HCT116 (cell line): Measurements from ENCODE around the gene CABS1. TPM values are rescaled to one million over a fixed set of nuclear protein-coding genes. Genes with fewer than 3 reads are reported as not detected.

Source experiments
- ATAC-seq: fragments of 200-7000 bp; cut with Tn5 transposase; 2 replicates; pipeline ENCODE4 v1.9.1; 2020; ENCODE audit warnings: mild to moderate bottlenecking, moderate library complexity
- BruUV-seq: library from RNA; stranded (reverse); fragments of 400-500 nt; replicated peaks from 2 replicates; lab custom pipeline; 2021; lab: Mats Ljungman, UMichigan
- CTCF ChIA-PET: fragments of 300-600 bp; sonication (Branson Sonifier 250); formaldehyde crosslinking; loops from one replicate; lab custom pipeline; 2021; ENCODE audit warnings: antibody characterized with exemption; lab: Charles Lee
- POLR2A ChIA-PET: fragments of 300-600, 350-600 bp; sonication (Branson Sonifier 250); formaldehyde crosslinking; loops from one replicate; lab custom pipeline; 2021; ENCODE audit warnings: antibody characterized with exemption; lab: Charles Lee
- RAD21 ChIA-PET, 2 experiments: fragments of 300-600 bp; sonication (Branson Sonifier 250); formaldehyde crosslinking; loops; one replicate each; lab custom pipeline; 2023; ENCODE audit warnings: low total read pairs in 2 of 2; ENCODE audit not compliant: uncharacterized antibody in 2 of 2, unreplicated experiment in 2 of 2, low non-redundant PET in 1 of 2; lab: Charles Lee
- DNase-seq: peaks from one replicate; pipeline ENCODE4 v3.0.0-alpha.2; 2010; ENCODE audit warnings: low read depth, low spot score
- H2AFZ ChIP-seq: fragments of 200-600 bp; shearing (Covaris generic), sonication (generic); 2 replicates; pipeline ENCODE4 v1.6.1; 2017; ENCODE audit warnings: low read depth, mixed run types, mixed read lengths, antibody characterized with exemption, low read length; ENCODE audit not compliant: poor library complexity, severe bottlenecking
- H3K27ac ChIP-seq: 2 replicates; pipeline ENCODE4 v1.5.1; 2012; ENCODE audit warnings: low read depth, low read length
- H3K27me3 ChIP-seq: fragments of 200-600 bp; sonication (generic); 2 replicates; pipeline ENCODE4 v1.6.1; 2016; ENCODE audit warnings: mixed run types, low read length, mixed read lengths; ENCODE audit not compliant: insufficient read depth
- H3K36me3 ChIP-seq, 2 experiments: fragments of 200-500 bp in 1 of 2; fragments of 200-600 bp in 1 of 2; sonication (Bioruptor generic) in 1 of 2; sonication (generic) in 1 of 2; 2 replicates each; pipeline versions ENCODE4 v1.5.1 to v1.6.1; 2014 to 2016; ENCODE audit warnings: low read length in 2 of 2, inconsistent platforms in 1 of 2, mixed read lengths in 1 of 2, mixed run types in 1 of 2; ENCODE audit not compliant: insufficient read depth in 2 of 2, control insufficient read depth in 1 of 2
- H3K4me1 ChIP-seq, 2 experiments: fragments of 200-600 bp in 1 of 2; sonication (generic) in 1 of 2; 2 replicates each; pipeline versions ENCODE4 v1.5.1 to v1.6.1; 2012 to 2017; ENCODE audit warnings: low read length in 2 of 2, inconsistent platforms in 1 of 2, mild to moderate bottlenecking in 1 of 2, mixed read lengths in 1 of 2, mixed run types in 1 of 2, moderate library complexity in 1 of 2; ENCODE audit not compliant: insufficient read depth in 2 of 2, control insufficient read depth in 1 of 2
- H3K4me2 ChIP-seq: fragments of 200-600 bp; sonication (generic); 2 replicates; pipeline ENCODE4 v1.6.1; 2017; ENCODE audit warnings: mixed run types, low read length, mixed read lengths
- H3K4me3 ChIP-seq, 2 experiments: fragments of 200-600 bp in 1 of 2; sonication (generic) in 1 of 2; replicated peaks in 1 of 2; 2 replicates each; pipeline ENCODE4 v1.5.1; 2011 to 2016; ENCODE audit warnings: low read length in 2 of 2, control low read depth in 1 of 2, low read depth in 1 of 2, mild to moderate bottlenecking in 1 of 2, mixed read lengths in 1 of 2, mixed run types in 1 of 2
- H3K79me2 ChIP-seq: fragments of 200-600 bp; sonication (generic); 2 replicates; pipeline ENCODE4 v1.6.1; 2017; ENCODE audit warnings: mild to moderate bottlenecking, mixed run types, low read length, moderate library complexity, mixed read lengths; ENCODE audit not compliant: insufficient read depth
- H3K9ac ChIP-seq: fragments of 200-600 bp; sonication (generic); 2 replicates; pipeline ENCODE4 v1.6.1; 2016; ENCODE audit warnings: low read length, mixed read lengths
- H3K9me2 ChIP-seq: fragments of 200-600 bp; sonication (generic), shearing (Covaris generic); 2 replicates; pipeline ENCODE4 v1.6.1; 2017; ENCODE audit warnings: mixed run types, mild to moderate bottlenecking, moderate library complexity; ENCODE audit not compliant: insufficient read depth
- H3K9me3 ChIP-seq, 2 experiments: fragments of 200-500 bp in 1 of 2; fragments of 200-600 bp in 1 of 2; sonication (Bioruptor generic) in 1 of 2; sonication (generic) in 1 of 2; 2 replicates each; pipeline ENCODE4 v1.6.1; 2014 to 2017; ENCODE audit warnings: low read length in 2 of 2, mixed read lengths in 2 of 2, inconsistent platforms in 1 of 2, low read depth in 1 of 2, mild to moderate bottlenecking in 1 of 2, mixed run types in 1 of 2, moderate library complexity in 1 of 2; ENCODE audit not compliant: control insufficient read depth in 1 of 2, insufficient read depth in 1 of 2
- H4K20me1 ChIP-seq: fragments of 200-600 bp; sonication (generic), shearing (Covaris generic); 2 replicates; pipeline ENCODE4 v1.6.1; 2017; ENCODE audit warnings: mixed run types, mild to moderate bottlenecking, moderate library complexity; ENCODE audit not compliant: insufficient read depth
- POLR2A ChIP-seq: IDR thresholded peaks from 2 replicates; pipeline ENCODE4 v1.7.0; 2011; ENCODE audit warnings: borderline replicate concordance; ENCODE audit not compliant: insufficient read depth, insufficient read length; ENCODE audit errors: extremely low read depth
- SRF ChIP-seq: IDR thresholded peaks from 2 replicates; pipeline ENCODE4 v1.6.1; 2012; ENCODE audit warnings: low read depth
- ZFX ChIP-seq: fragments of 450-650 bp; IDR thresholded peaks from 2 replicates; pipeline ENCODE4 v1.6.1; 2017
- intact Hi-C: fragments of 100-400 bp; cut with micrococcal nuclease; formaldehyde crosslinking; loops from 2 replicates; pipeline ENCODE4 v1.10.0; 2022
- total RNA-seq: library from RNA; stranded (reverse); gene quantifications from one replicate; pipeline ENCODE4 v1.2.1, GENCODE V29; 2021; ENCODE audit not compliant: unreplicated experiment
- TF ChIP-seq, protein P1 (sequence below), 3 experiments: fragments of 200-600 bp in 1 of 3; sonication (generic) in 1 of 3; IDR thresholded peaks in 2 of 3; conservative IDR thresholded peaks in 1 of 3; 2 replicates each; pipeline ENCODE4 v1.5.1; 2012 to 2017; ENCODE audit warnings: low read depth in 2 of 3, low read length in 2 of 3, antibody characterized with exemption in 1 of 3, borderline replicate concordance in 1 of 3, control low read depth in 1 of 3, mild to moderate bottlenecking in 1 of 3, mixed read lengths in 1 of 3, mixed run types in 1 of 3, moderate library complexity in 1 of 3; ENCODE audit not compliant: insufficient read depth in 1 of 3
- TF ChIP-seq, protein P2 (sequence below): IDR thresholded peaks from 2 replicates; pipeline ENCODE4 v1.6.1; 2012

The CABS1 gene
- total RNA-seq, 1 experiment from 2014 or later: not detected

DNA sequence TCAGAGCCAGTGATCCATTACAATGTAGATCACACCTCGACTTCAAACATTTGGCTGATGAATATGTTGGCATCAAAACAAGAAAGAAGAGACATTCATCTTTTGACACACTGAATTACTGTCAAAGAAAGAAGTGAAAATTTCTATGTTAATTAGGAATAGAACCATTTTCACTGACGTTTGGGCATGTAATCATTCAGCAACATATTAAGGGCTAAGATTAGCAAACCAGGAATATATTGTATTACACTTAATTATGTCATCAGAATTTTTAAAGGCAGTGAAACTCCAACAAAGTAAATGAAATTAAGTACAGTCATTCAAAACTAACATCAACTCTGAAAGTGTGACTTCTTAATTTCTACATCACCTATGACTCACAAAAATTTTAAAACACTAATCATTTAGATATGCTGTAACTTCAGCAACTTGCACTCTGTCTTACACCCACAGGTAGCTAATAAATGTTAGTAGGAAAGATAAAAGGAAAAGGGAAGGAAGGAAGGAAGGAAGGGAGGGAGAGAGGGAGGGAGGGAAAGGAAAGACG lies 24.4 kb downstream of the CABS1 start:
- BruUV-seq: no TSS peak
- Histone ChIP-seq H3K79me2 (no peaks in the 10 kb centered on the region), H3K9me2 (no peaks in the 10 kb centered on the region), H3K27me3 (no peaks in the 10 kb centered on the region), H3K4me2 (no peak overlapping the region), H3K9ac (no peak overlapping the region), H3K9me3 (no peaks in the 10 kb centered on the region), H2AFZ (no peak overlapping the region), H3K27ac (no peak overlapping the region), H3K4me3 (no peak overlapping the region), H3K4me1 (no peaks in the 10 kb centered on the region), H4K20me1 (no peaks in the 10 kb centered on the region), H3K36me3 (no peaks in the 10 kb centered on the region)
- TF ChIP-seq, protein P1, sequence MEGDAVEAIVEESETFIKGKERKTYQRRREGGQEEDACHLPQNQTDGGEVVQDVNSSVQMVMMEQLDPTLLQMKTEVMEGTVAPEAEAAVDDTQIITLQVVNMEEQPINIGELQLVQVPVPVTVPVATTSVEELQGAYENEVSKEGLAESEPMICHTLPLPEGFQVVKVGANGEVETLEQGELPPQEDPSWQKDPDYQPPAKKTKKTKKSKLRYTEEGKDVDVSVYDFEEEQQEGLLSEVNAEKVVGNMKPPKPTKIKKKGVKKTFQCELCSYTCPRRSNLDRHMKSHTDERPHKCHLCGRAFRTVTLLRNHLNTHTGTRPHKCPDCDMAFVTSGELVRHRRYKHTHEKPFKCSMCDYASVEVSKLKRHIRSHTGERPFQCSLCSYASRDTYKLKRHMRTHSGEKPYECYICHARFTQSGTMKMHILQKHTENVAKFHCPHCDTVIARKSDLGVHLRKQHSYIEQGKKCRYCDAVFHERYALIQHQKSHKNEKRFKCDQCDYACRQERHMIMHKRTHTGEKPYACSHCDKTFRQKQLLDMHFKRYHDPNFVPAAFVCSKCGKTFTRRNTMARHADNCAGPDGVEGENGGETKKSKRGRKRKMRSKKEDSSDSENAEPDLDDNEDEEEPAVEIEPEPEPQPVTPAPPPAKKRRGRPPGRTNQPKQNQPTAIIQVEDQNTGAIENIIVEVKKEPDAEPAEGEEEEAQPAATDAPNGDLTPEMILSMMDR (IDR thresholded peaks at IDR 0.05 in 2 of 3, conservative IDR thresholded peaks at IDR 0.05 in 1 of 3; ENCODE audit: borderline replicate concordance in 1 of 3, insufficient read depth in 1 of 3, low read depth in 2 of 3, low read length in 2 of 3): no peak
- no peak for TF ChIP-seq ZFX
- ChIA-PET RAD21 (no interaction called here), CTCF (no interaction called here), POLR2A (no interaction called here)
- intact Hi-C loops: no loop called here
- ATAC-seq (no peak), DNase-seq (no peak)

DNA sequence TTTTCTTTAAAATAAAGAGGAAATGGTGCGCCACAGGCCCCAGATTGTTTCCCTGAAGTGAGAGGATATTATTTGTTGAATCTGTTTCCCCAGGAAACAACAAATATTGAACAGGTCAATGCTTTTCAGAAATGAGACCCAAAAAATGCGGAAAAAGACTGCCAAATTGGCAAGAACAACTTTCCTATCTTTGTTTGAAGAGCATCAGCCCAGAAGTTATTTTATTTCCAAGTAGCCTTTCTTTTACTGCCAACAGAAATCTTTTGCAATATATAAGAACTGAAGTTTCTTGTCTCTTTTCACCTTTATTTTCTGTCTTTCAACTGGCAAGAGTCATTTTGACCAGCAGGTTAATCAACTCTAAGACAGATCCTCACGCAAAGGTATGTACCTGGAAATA lies 25.7 kb downstream of the CABS1 start, which contains the start of gene SMR3A:
SMR3A (plus strand) TSS at position 301 of the 400 bp plus-strand sequence. CDS start 1,356 bp downstream, outside the sequence.
- Histone ChIP-seq H3K4me2 (no peak within 1 kb of the TSS), H2AFZ (no peak within 1 kb of the TSS), H4K20me1 (no peaks in the 10 kb centered on the region), H3K4me1 (no peaks in the 10 kb centered on the region), H3K4me3 (no peak within 1 kb of the TSS), H3K9me2 (no peaks in the 10 kb centered on the region), H3K79me2 (no peaks in the 10 kb centered on the region), H3K27me3 (no peaks in the 10 kb centered on the region), H3K36me3 (no peaks in the 10 kb centered on the region), H3K9me3 (no peaks in the 10 kb centered on the region), H3K9ac (no peak within 1 kb of the TSS), H3K27ac (no peak within 1 kb of the TSS)
- ChIA-PET CTCF (no interaction called here), POLR2A (no interaction called here), RAD21 (no interaction called here)
- no TSS peak for BruUV-seq
- ATAC-seq (no peak), DNase-seq (no peak)
- intact Hi-C loops: no loop called here
- TF ChIP-seq POLR2A: no peak
- TF ChIP-seq SRF: no peak
- TF ChIP-seq ZFX: no peak
- TF ChIP-seq, protein P2, sequence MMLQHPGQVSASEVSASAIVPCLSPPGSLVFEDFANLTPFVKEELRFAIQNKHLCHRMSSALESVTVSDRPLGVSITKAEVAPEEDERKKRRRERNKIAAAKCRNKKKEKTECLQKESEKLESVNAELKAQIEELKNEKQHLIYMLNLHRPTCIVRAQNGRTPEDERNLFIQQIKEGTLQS: no peak
